Frontal cortex (tissue), 4 donors: Measurements from ENCODE around the gene UXS1. TPM values are rescaled to one million over a fixed set of nuclear protein-coding genes. Genes with fewer than 3 reads are reported as not detected.

ENCODE experiments used
- DNase-seq, 2 donors: peaks; one replicate each; pipeline ENCODE4 v3.0.0; 2012; ENCODE audit warnings: low spot score in 2 of 2
- FAIRE-seq: peaks from 2 replicates; lab custom pipeline; 2012; peaks lifted over from hg19 to GRCh38; lab: Jason Lieb, UNC
- total RNA-seq: library from RNA; depleted of rRNA; stranded (reverse); fragments of >200 nt; gene quantifications from one replicate; pipeline ENCODE4 v1.2.3, GENCODE V29; 2014
- donor health status: control.
- donor health status: control.
- donor health status: control.

Gene UXS1
- total RNA-seq, 1 donor from 2014 or later = 70.1 TPM

DNA sequence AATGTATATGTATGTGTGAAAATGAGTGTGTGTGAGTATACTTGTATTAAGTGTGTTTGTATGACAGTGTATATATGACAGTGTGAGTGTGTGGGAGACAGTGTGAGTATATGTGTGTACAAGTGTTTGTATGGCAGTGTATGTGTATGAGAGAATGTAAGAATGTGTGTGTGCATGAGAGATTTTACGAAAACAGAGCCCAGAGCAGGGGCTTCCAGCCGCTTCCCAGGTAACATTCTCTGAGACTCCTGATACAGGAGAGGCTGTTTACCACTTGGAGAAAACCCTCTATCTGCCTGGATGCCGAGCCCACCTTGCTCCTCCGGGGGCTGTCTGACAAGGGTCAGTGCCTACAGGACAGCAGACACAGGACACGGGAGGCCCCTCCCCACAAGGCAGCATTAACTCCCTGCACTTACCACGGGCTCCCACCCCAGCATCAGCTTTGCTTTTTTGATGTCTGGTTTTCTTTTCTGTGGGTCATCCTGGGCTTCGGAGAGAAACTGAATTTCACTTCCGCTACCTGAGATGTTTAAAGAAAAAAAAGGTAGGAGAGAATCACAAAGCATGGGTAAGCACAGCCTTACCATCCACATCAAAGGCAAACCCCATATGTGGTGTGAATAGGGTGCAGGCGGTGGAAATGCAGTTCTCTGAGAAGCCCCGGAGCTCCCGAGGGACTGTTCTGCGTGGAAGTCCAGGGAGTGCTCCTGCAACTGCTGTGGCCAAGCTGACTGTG, 97.6 kb downstream of the UXS1 start:
- FAIRE-seq = no peak

DNA sequence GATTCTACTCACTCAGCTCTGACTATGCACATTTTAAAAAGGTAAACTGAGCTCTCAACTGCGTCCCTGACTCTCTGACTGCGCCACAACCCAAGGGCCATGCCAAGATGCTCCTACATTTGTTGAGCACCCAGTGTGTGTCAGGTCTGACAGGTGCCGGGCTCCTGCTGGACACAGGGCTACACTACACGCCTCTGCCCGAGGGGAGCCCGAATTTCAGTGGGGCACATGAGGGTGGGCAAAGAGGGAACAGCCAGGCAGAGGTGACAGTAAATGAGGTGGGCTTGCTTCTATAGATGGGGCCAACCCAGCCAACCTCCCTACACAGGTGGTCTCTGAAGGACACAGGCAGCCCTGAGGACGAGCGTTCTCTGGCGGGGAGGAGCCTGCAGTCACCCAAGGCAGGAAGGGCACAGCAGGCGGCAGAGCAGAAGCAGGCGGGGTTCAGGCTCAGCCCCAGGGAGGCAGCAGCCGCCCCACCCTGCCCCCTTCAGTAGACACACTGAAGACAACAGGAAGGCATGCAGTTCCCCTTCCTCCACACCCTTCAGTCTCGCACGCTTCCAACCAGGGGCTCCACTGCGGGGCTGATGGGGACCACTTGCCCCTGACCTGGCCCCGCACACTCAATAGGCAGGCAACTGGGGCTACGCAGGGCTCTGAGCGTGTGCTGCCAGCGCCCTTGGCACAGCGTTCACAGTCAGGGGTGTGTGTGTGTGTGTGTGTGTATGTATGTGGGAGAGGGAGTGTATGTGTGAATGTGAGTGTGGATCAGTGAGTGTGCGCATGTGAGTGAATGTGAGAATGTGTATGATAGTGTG, 98.4 kb downstream of the UXS1 start:
- no peak for DNase-seq
- no peak for FAIRE-seq

More for the DNA sequence above, 97.6 kb downstream of the UXS1 start:
- no peak for DNase-seq

DNA sequence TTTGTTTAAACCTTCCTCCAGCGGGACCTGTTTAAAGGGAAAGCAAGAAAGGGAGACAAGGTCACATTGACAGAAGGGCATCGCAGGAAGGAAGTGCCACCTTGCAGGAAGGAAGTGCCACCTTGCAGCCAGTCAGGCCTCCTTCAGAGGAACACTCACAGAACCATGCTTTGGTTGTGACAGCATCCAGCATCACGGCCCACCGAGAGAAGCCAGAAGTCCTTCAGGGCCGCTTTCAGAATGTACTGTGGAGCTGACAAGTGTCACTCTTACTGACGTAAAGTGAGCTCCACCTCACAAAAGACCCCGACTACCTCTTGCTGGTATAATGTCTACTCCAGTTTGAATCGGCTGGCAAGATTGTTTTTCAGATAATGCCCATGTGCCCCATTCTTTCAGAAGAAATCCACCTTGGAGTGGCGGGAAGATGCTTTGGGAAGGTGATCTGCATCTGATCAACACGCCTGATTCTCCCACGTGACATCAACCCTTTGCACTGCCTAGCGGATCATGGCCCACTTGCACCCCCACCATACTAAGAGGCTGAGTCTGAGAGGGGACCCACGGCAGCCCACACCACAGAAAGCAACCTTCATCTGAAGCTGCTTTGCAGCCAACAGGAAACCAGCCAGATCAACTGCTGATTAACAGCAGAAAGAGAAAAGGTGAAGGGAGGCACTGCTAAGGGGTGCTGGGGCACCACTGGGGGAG, 99.8 kb downstream of the UXS1 start:
- FAIRE-seq (no peak), DNase-seq (no peak)

DNA sequence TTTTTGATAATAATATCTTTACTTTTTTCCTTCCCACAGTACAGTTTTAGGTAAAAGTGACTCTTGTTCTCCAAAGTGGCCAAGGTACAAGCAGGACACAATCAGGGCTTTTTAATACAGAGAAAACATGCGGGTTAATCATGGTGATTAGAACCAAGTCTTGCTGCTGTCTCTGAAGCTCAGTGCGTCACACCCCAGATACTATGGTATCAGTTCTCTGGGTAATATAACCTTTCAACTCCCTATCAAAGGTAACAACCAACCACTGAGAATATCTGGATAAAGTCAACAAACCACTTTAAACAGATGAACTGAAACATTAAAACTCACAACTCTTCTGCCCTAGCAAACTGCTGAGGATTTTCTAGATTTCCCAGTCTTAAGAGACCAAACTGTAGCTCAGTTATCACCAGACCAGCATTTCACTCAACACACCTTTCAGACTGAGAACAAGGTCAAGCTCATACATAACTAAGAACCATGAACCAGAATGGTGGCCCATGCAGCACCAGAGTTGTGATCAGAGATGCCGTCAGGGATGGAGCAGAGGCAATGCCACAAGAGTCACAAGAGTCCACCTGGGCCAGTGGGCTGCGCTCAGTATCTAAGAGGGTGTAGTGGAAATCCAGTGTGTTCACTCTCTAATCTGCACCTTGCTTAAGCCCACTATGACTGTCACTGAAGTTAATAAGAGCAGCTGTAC, 103.0 kb downstream of the UXS1 start:
- DNase-seq (no peak), FAIRE-seq (no peak)

DNA sequence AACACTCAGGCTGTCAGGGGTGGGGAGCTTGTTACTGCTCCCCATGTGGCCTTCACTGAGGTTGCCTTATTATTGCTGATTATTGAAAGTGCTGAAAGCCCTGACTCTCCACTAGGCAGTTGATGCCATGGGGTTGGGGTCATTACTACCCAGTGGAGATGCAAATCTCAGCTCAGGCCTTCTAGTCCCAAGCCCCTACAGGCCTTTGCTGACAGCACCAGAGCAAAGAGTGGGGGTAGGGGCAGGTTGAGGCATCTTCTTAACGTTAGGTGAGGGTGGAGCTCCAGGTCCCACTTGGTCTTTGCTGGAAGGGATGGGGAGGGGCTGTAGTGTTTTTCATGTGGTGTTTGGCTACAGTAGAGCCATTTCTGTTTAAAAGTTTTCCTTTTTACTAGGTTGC, 104.5 kb downstream of the UXS1 start:
- FAIRE-seq = no peak
- no peak for DNase-seq

DNA sequence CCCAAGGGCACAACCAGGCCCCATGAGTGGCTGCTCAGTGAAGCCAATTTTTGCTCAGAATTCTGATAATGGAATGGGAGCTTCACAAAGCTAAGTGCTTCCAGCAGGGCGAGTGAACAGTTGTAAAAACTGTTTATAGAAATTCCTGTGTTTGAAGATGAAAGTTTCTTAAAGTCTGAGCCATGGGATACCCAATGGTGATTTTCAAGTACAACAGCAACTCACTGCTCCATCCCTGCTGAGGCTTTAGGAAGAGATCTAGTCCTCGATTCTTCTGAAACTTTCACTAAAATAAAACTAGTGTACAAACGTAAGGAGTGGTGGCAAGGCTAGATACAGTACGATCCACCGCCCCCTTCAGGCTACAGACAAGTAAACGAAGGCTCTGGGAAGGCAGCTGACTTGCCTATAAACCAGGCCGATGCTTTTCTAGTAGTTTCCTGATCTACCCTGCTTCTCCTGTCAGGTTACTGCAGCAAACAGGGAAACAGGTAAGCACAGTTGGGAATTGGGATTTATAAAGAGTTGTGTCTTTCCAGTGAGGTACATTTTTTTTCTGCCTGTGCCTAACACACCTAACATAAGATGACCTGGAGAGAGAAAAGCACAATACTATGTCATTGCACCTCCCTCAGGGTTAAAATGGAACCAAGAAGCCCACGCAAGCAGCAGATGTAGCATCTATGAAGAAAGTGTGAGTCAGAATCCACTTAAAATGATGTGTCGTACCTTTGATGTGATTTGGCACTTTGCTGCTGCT, 108.7 kb downstream of the UXS1 start:
- FAIRE-seq (no peak), DNase-seq (no peak)

DNA sequence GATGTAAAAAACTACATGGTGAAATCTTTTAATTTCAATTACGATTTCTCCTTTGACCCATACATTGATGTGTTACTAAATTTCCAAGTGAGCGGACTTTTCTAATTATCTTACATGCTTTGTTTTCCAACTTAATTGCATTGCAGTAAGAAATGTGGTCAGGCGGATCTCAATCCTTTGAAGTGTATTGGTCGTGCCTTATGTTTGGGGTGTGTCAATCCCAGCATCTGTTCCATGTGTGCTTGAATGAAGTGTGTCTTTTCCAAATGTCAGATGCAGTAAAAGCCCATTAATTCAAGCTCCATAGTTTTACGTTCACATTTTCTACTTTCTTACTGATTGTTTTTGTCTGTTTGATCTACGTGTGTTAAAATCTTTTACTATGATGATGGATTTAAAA, 113.1 kb downstream of the UXS1 start:
- no peak for DNase-seq
- FAIRE-seq = no peak

DNA sequence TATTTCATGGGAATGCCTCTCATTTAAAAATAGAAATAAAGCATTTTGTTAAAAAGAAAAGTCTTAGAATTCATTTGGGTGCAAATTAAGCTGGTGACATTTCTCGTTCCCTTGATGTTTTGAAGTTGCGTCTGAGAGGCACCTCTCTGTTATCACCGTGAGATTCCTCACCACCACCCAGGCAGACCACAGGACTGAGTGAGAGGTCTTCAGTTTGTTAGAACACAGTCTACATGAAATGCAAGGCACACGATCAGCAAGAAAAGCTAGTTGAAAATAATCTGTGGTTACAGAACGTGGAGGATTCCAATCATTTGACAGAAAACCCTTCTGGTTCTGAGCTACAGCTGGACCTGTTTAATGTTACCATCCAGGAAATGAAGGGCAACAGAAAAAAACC, 116.0 kb downstream of the UXS1 start:
- FAIRE-seq (no peak), DNase-seq (no peak)

DNA sequence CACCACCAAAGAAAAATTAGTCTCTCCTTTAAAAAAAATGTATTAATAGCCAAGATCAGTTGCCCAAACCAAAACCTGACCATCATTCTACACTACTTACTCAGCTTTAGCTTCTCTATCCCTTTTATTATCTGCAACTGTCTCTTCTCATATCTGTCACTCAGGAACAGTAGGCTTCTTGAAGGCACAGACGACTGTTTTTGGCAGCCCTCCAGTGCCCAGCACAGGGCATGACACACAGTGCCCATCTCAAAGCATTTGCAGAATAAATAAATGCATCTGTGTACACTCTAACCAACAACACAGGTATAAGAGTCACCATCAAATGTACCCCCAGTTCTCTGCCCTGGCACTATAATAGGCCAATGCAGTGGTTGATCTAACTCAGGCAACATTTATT, 117.2 kb downstream of the UXS1 start:
- DNase-seq (no peak), FAIRE-seq (no peak)

DNA sequence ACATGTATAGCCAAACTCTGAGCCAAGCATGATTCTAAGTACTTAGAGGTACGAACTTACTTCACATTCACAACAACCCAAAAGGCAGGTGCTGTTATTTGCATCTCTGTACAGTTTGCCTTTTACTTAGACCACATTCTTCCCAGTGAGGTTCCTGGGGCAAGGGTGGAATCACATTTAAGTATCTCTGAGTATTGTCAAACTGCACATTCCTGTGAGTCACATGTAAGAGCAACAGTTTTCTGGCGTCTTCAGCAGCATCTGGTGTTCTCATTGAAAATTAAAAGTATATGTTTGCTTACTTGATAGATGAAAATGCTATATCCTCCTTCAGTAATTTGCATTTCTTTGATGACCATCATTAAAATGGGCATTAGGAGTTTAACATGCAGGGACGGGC, 119.1 kb downstream of the UXS1 start:
- FAIRE-seq = no peak
- no peak for DNase-seq

DNA sequence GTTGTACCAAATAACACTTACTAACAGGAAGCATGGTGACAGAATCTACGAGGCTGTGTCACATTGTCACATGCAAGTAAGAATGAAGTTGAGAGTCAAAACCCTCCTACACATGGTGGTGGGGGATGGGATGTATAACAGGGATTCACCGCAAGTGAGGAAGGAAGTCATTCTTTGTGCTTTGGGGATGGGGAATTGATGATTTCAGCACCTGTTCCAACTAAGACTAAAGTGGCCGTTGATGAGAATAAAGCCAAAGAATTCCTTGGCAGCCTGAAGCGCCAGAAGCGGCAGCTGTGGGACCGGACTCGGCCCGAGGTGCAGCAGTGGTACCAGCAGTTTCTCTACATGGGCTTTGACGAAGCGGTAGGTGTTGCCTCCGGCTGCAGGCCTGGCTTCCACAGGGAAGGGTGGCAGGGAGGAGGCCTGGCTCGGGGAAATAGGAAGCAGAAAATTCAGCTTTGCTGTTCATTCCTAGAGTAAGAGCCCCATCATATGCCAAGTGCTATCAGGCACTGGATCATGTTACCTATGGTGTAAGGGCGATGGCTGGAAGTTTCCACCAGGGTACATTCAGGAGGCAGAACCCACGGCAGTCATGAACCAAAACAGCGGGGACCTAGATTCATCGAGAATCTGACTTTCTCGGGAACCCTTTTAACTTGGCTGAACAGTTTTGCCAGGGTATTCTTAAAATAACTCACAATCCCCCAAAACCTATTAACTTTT, 120.3 kb downstream of the UXS1 start:
- no peak for DNase-seq
- no peak for FAIRE-seq

DNA sequence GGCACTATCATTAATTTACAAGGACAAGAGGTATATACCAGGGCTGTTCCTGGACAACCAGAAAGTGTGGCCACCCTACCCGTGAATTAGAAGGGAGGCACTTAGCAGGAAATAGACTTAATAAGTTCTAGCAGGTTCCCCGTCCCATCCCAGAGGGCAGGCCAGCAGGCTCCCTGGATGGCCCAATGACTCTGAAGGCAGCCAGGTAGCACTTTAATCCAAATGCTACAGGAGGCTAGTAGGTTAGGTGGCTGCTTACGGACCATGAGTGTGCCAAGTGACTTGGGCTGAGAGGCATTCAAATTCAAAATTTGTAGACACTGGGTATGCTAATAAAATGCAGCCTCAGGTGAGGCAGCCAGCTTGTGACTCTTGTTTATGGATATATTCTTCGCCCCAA, 123.9 kb downstream of the UXS1 start:
- DNase-seq (no peak), FAIRE-seq (no peak)

DNA sequence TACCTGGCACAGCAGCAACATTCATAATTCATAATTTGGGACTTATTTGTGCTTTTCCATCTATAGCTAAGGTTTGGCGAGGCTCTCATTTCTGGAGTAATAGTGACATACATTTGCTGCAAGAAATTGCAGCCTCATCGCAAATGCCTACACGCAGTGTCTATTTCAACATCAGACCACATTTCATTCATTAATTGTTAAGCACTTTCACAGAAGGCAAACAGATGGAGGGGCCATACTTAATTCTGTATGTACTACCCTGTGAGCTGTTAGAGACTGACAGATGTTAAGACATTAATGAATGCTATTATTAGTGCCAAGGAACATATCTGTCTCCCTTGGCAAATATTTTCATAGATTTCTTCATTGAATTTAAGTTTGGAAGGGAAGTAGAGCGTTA, 125.7 kb downstream of the UXS1 start:
- FAIRE-seq (no peak), DNase-seq (no peak)

DNA sequence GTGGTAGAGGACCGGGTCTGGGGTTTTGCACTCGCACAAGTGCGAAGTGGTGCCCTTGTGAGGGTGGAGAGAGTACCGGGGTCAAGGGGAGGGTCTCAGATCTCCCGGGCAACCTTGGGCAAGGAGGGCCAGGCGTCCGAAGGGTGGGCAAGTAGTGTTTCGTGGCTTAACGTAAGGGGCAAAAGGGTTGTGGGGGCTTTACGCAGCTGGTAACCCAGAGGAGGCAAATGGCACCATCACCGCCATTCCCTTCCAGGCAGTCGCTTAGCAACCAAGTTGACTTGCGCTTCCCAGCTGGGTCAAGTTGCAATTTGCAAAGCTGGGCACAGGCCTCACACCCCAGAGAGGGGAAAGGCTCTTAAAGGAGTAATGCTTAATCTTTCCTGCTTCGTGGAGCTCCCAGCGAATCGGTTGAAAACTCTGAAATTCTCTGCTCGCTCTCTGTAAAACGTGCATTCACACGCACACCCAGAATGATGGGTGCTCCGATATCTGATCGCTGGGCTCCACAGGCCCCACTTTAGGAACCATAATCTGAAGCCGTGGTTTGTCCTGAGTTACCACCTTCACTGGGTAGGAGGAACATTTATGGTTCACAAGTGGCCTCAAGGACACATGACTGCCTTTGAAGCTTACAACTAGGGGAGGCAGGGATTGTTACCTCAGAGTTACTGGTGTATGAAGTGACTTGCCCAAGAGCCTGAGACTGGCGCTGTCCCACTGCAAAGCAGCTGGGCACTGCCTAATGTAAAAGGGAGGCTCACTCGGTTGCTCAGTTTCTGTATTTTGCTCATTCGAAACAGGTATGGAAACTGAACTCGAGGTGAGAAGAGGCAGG, 127.9 kb downstream of the UXS1 start:
- peak in 1 of 2 donors; percentile 24 for DNase-seq
- FAIRE-seq = no peak

DNA sequence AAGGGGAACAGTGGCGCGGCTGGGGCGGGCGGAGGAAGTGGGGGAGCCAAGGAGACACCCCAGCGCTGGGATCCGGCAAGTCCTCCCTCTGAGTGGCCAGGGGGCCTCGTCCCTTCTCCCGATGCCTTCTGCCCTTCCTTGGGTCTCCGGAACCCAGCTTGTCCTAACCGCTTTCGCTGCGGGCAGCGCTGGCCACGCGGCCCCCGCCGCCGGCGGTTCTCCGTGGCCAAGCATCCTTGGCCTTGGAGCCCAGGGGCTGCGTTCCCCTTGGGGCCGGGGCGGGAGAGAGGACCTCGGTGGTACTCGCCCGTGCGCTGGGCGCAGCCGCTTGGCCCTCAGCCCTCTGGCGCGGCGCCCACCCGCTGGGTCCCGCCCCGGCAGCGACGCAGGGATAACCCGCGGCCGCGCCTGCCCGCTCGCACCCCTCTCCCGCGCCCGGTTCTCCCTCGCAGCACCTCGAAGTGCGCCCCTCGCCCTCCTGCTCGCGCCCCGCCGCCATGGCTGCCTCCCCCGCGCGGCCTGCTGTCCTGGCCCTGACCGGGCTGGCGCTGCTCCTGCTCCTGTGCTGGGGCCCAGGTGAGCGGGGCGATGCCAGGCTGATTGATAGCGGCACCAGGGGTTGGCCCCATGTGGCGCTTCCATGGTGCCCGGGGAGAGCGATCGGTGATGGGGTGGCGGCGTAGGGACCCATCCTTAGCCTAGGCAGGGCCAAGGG, 128.7 kb downstream of the UXS1 start:
- DNase-seq = peak; percentile 12 to 54

DNA sequence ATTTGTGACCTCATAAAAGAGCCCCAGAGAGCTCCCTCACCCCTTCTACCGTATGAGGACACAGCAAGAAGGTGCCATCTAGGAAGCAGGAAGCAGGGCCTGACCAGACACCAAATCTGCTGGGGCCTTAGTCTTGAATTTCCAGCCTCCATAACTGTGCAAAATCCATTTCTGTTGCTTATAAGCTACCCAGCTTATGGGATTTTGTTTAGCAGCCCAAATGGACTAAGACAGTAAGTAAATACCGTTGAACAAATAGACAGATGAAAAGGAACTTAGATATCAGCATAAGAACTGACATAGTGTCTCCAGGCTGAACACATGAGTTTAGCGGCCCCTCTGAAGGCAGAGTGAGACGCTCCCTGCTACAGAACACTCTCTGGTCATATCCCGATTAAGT, 130.9 kb downstream of the UXS1 start:
- FAIRE-seq (no peak), DNase-seq (no peak)

More for the DNA sequence above, 128.7 kb downstream of the UXS1 start:
- FAIRE-seq = no peak

DNA sequence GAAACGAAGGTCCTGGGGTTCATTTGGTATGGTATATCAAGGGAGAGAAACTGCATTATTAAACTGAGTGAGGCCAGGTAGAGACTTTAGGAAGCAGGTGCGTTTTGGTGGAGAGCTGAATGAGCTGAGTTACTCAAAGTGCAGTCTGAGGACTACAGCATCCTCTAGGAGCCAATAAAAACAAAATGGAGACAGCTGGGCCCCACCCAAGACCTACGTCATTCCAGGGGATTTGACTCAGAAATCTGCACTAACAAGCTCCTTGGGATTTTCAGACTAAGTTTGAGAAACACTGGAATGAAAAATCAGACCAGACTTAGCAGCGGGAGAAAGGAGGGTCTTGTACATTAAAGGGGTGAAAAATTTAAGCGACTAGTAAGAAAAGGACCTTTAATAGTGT, 131.5 kb downstream of the UXS1 start:
- FAIRE-seq = no peak
- no peak for DNase-seq
